ENCODE results near the gene DIAPH1.

DNA sequence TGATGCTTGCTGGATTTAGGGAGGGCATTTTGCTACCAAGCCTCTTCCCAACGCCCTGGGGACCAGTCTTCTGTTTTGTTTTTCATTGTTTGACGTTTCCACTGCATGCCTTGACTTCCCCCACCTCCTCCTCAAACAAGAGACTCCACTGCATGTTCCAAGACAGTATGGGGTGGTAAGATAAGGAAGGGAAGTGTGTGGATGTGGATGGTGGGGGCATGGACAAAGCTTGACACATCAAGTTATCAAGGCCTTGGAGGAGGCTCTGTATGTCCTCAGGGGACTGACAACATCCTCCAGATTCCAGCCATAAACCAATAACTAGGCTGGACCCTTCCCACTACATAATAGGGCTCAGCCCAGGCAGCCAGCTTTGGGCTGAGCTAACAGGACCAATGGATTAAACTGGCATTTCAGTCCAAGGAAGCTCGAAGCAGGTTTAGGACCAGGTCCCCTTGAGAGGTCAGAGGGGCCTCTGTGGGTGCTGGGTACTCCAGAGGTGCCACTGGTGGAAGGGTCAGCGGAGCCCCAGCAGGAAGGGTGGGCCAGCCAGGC lies 107.0 kb downstream of the DIAPH1 start:
- TF ChIP-seq POLR2A (IDR thresholded peaks at IDR 0.05; ENCODE audit: borderline replicate concordance, extremely low read depth, insufficient read depth, insufficient read length) = no peak
- TF ChIP-seq, protein P1, sequence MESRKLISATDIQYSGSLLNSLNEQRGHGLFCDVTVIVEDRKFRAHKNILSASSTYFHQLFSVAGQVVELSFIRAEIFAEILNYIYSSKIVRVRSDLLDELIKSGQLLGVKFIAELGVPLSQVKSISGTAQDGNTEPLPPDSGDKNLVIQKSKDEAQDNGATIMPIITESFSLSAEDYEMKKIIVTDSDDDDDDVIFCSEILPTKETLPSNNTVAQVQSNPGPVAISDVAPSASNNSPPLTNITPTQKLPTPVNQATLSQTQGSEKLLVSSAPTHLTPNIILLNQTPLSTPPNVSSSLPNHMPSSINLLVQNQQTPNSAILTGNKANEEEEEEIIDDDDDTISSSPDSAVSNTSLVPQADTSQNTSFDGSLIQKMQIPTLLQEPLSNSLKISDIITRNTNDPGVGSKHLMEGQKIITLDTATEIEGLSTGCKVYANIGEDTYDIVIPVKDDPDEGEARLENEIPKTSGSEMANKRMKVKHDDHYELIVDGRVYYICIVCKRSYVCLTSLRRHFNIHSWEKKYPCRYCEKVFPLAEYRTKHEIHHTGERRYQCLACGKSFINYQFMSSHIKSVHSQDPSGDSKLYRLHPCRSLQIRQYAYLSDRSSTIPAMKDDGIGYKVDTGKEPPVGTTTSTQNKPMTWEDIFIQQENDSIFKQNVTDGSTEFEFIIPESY (IDR thresholded peaks at IDR 0.05; ENCODE audit: extremely low read depth, insufficient replicate concordance, low read length) = no peak
- TF ChIP-seq, protein P2, sequence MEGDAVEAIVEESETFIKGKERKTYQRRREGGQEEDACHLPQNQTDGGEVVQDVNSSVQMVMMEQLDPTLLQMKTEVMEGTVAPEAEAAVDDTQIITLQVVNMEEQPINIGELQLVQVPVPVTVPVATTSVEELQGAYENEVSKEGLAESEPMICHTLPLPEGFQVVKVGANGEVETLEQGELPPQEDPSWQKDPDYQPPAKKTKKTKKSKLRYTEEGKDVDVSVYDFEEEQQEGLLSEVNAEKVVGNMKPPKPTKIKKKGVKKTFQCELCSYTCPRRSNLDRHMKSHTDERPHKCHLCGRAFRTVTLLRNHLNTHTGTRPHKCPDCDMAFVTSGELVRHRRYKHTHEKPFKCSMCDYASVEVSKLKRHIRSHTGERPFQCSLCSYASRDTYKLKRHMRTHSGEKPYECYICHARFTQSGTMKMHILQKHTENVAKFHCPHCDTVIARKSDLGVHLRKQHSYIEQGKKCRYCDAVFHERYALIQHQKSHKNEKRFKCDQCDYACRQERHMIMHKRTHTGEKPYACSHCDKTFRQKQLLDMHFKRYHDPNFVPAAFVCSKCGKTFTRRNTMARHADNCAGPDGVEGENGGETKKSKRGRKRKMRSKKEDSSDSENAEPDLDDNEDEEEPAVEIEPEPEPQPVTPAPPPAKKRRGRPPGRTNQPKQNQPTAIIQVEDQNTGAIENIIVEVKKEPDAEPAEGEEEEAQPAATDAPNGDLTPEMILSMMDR (IDR thresholded peaks at IDR 0.05 in 2 of 3, conservative IDR thresholded peaks at IDR 0.05 in 1 of 3; ENCODE audit: borderline replicate concordance in 1 of 3, insufficient read depth in 1 of 3, low read depth in 2 of 3, low read length in 2 of 3) = no peak
- TF ChIP-seq EZH2 (IDR thresholded peaks at IDR 0.05) = no peak
- TF ChIP-seq EZH2phosphoT487 (IDR thresholded peaks at IDR 0.05; ENCODE audit: borderline replicate concordance) = no peak
- TF ChIP-seq POLR2AphosphoS5 (IDR thresholded peaks at IDR 0.05; ENCODE audit: low read depth, low read length) = no peak
- no peak for TF ChIP-seq CBX3 (IDR thresholded peaks at IDR 0.05; ENCODE audit: low read depth)
- no peak for TF ChIP-seq ZNF274 (IDR thresholded peaks at IDR 0.05; ENCODE audit: low read depth, low read length)
- TF ChIP-seq MAX (IDR thresholded peaks at IDR 0.05) = no peak
- no peak for TF ChIP-seq SP1 (IDR thresholded peaks at IDR 0.05; ENCODE audit: low read depth)

All from HCT116 (cell line).